Inflammatory macrophage treated with lipopolysaccharide for 4 hours (primary cell): ENCODE results near the gene YPEL1.
"Not testable (repeated sequence)": the region's sequence is repeated elsewhere in the genome, so short reads cannot be mapped to it uniquely, and the experiment has no call there.

Experiments used
- DNase-seq: peaks from one replicate; pipeline ENCODE4 v3.0.0-alpha.2; 2020

YPEL1 gene

DNA sequence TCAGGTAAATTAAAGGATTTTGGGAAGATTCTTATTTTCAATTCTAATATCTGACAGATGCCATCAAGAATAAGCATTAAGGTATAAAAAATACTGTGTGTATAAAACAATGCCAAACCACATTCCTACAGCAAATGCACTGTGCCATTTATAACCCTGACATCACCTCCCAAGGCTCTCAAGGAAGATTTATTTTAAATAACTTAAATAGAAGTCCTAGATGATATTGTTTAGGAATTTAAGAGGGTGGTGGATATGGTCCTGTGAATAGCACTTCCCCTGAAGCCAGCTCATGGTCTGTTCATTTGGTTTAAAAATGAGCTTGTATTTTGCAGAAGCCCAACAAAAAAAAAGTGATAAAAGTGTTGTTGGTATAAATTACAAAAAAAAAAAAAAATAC is 37.7 kb downstream of the YPEL1 start:
- no peak for DNase-seq

DNA sequence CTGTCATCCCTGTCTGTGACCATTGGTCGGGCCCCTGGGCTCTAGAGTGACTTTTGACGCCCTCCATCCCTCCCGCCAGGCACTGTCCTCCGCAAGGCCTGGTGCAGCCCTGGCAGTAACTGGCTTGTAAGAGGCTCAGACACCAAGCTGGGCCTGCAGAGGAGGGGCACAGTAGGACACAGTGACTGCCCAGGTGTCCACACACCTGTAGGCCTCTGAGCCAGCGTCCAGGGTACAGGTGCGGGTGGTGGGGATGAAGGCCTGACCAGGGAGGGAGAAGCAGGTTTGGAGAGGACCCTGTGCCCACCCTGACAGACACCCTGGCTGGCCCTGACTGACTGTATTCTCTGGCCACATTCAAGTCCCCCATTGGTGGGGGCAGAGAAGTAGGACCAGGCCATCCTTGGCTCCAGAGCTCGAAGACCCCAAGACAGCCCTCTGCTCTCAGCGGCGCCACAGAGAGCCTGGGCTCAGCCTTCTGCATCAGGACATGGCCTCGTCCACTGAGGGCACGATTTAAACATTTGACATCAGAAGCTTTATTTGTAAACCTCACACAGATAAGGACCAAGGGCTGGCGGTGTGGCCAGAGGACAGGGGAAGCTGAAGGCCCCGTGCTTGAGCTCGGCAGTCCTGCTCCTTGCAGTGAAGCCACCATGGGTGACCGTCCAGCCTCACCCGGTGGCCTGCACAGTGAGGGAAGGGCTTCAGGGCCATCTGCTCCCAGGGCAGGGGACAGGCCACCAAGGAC is 38.4 kb downstream of the YPEL1 start:
- no peak for DNase-seq

DNA sequence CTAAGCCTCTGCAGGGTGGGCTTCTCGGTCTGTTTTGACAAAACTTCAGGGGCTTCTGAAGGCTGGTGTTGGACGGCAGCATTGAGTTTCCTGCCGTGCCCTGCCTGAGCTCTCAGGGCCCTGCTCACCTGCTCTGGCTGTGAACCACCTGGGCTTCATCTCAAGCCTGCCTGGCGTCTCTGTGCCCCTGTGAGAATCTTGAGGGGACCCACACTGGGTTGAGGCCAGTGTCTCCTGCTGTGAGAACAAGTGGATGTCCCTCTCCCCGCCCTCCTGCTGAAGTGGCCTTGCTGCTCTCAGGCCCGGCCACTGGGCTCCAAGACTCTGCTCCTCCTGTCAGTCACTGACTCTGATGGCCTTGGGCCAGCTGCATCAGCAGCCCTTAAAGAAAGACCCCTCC is 39.5 kb downstream of the YPEL1 start:
- no peak for DNase-seq

DNA sequence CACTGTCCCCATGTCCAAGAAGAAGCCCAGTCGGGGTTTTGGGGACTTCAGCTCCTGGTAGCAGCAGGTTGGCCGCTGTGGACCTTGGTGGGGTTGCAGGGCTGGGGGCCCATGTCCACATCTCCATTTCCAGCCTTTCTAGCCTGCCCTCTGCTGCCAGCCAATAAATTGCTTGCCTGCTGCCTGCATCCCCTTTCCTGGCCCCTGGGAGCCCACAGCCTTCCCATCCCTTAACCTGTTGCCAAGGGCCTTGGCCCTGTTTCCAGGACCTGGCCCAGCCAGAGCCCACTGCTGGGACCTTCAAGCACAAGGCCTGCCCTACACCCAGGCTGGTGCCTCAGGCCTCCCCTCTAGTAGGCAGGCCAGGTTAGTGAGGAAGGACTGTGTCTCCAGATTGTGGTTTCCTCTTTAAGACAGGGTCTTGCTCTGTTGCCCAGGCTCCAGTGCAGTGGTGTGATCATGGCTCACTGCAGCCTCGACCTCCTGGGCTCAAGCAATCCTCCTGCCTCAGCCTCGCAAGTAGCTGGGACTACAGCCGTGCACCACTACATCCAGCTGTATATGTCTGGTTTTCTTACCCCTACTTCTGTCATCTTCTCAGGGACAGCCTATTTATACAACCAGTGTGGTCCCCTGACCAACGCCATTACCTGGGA is 40.0 kb downstream of the YPEL1 start:
- no peak for DNase-seq

DNA sequence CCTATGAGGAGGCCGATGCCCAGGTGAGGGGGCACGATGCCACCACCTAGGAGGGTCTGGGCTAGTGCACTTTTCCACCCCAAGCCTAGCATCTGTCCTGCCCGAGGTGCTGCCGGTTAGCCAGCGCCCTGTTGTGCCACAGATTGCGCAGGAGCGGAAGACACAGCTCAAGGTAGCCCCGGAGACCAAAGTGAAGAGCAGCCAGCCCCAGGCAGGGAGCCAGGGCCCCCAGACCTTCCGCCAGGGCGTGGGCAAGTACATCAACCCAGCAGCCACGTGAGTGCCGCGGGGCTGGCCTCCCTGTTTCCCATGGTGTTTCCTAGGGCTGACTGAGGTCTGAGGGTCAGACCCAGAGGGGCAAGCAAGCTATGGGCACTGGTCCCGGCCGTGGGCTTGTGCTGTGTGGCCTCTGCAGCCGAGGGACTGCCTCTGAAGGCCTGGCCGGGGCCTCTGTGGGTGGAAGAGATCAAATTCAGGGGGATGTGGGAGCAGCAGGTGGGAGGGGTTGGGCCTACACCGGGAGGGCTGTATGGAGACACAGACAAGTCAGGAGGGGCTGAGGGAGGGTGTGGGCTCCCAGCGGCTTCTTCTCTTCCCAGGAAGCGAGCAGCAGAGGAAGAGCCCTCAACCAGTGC is 40.7 kb downstream of the YPEL1 start:
- no peak for DNase-seq

DNA sequence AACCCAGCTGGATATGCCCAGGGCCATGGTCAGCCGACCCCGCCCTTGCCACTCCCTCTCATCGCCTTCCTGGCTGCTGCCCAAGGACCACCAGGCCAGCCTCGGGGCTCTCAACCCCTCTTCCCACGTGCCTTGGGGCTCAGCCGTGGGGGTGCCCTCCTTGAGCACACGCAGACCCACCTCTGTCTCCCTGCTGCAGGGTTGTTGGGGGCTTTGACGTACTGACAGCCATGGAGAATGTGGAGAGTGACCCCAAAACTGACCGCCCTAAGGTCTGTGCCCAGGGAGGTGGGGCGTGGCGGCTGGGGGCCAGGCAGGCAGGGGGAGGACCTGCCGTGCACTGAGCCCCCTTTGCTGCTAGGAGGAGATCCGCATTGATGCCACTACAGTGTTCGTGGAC is 41.2 kb downstream of the YPEL1 start:
- no peak for DNase-seq

DNA sequence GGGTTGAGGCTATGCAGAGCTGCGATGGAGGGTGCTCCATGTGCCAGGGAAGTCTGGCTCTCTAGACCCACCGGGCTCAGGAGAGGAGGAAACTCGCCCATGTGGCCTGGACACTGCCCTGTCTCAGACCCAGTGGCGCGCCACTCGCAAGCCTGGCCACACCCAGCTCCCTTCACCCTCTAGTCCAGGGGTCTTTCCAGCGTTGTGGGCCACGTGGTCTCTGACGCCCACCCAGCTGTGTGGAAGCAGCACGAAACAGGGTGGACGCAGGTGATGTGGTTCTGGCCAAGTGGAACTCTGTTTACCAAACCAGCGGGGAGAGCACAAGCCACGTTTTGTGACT is 41.6 kb downstream of the YPEL1 start:
- DNase-seq, result no peak

DNA sequence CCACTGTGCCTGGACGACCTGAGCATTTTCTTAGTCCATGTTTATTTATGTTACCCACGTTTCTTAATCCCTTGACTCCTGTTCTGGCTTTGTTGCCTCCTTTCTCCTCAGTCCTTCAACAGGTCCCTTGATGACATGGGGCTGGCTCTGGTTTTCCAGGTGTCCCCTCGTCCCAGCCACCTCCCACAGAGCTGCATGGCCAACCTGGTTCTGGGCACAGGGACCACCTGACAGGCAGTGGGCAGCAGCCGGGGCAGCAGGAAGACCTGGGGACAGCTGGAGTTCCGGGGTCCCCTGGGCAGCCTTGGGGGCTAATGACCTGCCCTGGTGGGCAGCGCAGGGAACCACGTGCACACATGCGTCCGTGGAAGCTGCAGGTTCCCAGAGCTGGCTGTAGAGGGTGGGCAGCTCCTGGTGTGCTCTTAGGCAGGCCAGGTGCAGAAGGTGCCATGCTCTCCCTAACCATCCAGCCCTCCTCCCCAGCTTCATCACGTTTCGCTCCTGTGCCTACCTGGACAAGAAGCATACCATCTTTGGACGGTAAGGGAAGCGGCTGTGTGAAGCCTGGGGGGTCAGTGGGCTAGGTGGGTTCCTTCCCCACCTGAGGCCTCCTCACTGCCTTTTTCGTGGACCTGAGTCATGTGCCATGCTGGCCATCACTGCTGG is 42.1 kb downstream of the YPEL1 start:
- no peak for DNase-seq

DNA sequence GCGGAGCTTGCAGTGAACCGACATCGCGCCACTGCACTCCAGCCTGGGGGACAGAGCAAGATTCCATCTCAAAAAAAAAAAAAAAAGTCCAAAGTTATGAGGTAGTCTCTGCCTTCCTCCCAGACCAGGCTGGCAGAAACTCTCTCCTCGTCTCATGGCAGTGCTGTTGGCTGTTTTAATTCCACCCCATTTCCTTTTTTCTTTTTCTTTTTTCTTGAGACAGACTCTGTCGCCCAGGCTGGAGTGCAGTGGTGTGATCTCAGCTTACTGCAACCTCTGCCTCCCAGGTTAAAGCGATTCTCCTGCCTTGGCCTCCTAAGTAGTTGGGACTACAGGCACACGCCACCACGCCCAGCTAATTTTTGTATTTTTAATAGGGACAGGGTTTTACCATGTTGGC is 42.7 kb downstream of the YPEL1 start:
- DNase-seq, result not testable (repeated sequence)

DNA sequence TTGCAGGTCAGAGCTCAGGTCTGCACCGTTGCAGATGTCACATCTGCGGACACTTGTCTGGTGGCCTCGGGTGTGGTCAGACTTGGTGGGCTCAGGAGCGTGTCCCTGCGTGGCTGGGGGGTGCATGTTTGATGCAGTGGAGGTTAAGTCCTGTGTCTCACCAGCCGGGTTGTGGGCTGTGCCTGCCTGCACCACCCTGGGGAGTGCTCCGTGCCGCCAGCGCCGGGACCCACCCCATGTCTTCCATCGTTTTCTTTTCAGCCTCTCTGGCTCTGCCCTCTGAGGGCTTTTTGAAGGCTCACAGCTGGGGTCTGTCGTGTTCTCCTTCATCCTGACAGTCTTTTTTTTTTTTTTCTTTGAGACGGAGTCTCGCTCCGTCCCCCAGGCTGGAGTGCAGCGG is 43.8 kb downstream of the YPEL1 start:
- no peak for DNase-seq

DNA sequence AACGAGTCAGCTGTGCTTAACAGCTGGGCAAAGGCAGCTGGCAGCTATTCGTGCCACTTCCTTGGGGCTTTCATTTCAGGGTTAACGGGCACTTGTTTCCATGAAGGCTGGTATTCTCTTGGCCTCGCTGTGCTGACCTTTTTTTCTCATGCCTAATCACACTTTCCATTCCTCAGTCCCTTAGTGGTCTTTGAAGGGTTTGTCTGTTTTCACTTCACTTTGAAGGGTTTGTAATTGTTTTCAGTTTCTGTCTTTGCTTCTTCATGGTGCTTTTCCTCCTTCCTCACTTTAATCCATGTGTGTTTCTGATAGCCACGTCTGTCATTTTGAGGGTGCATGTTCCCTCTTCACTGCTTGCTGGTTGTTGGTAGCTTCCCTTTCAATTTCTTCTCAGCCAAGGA is 45.2 kb downstream of the YPEL1 start:
- DNase-seq, result peak; percentile 27

DNA sequence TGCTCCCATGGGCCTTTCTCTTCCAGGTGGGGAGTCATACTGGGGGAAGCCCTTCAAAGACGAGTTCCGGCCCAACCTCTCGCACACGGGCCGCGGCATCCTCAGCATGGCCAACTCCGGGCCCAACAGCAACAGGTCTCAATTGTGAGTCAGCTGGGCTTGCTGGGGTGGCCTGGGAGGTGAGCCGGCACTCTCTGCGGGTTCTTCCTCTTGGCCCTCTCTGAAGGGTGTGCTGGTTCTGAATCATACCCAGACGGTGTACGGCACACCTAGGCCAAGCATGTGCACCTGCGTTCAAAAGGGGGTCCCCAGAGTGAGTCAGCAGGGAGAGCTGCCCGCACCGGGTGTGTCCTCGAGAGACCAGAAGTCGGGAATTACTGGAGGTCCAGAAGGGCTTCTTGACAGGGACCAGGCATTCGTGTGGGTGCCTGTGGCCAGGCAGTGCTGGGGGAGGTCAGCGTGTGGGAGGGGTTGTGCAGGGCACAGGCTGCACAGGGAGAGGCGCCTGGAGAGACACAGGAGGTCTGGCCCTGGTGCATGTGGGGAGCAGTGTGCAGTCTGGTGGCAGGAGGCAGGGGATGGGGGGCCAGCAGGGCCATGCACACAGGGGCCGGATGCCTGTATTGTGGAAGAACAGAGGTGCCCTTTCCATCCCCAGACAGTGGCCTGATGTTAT is 46.8 kb downstream of the YPEL1 start:
- DNase-seq, result no peak

DNA sequence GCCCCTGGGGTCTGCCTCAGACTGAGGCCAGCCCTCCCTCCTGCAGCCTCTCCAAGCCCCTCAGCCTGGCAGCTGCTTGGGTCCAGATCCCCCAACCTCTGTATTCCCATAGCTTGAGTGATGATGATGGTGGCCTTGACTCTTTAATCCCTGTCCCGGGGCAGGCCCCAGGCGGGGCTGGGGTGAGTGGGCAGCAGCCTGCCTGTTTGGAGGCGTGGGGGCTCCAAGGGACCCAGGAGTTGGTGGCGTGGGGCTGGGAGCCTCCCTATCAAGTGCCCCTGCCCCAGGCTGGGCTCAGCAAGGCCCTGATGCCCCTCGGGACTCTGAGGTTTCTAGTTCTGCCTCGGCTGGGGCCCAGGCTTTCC is 47.3 kb downstream of the YPEL1 start:
- DNase-seq, result no peak

DNA sequence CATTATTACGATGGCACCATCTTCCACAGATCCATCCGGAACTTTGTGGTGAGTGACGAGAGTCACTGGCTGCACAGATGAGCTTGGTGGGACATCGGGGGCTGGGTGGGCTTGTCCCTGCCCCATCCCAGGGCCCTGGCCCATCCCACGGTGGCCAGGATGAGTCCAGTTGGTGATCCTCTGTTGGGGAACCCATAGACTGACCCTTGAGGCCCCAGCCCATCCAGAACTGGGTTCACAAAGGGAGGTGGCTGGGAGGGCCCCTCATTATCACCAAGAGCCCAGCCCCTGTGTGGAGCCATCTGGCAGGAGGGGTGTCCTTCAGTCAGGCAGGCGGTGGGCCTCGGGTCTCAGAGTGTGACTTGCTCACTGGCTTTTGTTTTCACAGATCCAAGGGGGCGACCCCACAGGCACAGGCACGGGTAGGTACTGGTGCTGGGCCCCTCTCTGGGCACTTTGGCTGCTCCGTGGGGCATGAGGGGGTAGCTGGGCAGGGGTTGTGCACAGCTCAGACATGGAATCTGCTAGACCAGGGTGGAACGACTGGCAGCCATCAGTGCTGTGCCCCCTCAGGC is 47.8 kb downstream of the YPEL1 start:
- no peak for DNase-seq

DNA sequence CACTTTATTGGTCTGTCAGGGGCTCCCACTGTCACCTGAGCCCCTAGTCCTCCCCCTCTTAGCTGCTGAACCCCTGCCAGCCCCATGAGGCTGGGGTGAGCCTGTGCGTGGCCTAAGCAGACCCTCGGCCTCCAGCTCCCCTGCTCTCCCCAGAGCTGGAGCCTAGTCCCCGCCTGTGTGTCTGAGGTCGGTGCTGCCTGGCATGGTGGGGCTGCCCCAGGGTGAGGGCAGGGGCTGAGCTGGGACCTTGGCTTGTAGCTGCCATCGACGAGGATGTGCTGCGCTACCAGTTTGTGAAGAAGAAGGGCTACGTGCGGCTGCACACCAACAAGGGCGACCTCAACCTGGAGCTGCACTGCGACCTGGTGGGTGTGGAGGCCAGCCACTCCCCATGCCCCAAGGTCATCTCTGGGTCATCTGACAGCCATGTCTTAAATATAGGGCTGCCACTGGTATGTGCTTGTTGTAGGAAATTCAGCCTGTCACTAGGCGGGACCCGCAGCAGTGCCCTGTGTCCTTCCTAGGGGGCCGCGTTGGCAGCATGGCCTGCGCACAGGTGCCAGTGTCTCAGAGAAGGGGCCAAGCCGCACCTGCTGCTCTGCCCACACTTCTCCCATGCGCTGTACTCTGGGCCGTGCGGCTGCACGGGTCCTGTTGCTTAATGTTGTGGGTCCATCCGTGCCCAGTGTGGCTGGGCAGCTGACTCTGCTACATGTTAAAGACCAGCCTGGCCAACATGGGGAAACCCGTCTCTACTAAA is 48.8 kb downstream of the YPEL1 start:
- no peak for DNase-seq

DNA sequence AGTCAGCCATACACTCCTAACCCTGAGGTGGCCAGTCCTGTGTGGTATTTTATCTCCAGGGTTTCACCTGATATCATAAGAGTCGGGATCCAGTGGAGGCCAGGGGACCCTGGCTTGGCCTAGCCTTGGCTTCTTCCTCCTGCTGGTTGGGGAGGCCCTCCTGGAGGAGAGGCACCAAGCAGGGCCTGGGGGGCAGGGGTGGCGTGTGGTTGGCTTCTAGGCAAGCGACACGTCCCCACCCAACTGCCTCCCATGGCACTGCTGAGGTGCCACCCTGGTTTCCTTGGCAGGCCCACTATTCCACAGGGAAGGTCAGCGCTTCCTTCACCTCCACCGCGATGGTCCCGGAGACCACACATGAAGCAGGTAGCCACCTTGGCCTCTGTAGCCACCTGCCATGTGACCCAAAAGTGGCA is 49.4 kb downstream of the YPEL1 start:
- no peak for DNase-seq

DNA sequence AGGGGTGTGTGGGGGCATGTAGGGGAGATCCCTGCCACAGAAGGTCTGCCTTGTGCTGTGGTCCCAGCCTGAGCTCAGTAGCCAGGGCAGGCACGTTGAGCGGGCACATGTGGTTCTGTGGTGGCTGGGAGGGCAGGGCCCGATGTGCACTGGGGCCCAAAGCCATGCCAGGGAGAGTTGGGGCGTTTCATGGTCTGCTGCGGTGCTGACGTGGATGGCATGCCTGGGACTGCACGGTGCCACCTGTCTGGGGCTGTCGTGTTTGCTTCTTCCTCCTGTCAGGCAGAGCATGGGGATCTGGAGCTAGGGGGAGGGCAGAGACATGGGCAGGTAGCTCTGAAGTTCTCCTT is 50.5 kb downstream of the YPEL1 start:
- DNase-seq, result no peak

DNA sequence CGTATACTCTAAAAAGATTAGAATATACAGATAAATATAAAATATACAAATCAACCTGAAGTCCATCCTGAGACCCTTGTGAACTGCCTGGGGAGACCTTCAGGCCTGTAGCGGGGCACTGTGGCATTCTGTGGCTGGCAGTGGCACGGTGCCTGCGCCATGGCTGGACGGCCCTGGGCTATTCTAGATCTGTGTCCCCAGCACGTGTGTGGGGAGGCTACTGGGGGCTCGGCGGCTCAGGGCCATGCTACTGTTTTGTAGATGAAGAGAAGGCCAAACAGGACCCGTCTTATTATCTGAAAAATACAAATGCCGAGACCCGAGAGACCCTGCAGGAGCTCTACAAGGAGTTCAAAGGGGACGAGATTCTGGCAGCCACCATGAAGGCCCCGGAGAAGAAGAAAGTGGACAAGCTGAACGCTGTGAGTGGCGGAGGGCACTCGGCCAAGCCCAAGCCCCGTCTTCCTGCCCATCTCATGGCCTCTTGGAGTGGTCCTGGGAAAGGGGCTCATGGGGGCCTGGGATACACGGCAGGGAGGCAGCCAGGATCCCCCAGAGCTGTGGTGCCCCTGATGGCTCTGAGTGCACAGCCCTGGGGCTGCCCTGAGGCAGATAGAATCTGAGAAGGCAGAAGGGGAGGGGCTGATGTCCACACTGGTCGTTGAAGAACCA is 51.0 kb downstream of the YPEL1 start:
- no peak for DNase-seq

DNA sequence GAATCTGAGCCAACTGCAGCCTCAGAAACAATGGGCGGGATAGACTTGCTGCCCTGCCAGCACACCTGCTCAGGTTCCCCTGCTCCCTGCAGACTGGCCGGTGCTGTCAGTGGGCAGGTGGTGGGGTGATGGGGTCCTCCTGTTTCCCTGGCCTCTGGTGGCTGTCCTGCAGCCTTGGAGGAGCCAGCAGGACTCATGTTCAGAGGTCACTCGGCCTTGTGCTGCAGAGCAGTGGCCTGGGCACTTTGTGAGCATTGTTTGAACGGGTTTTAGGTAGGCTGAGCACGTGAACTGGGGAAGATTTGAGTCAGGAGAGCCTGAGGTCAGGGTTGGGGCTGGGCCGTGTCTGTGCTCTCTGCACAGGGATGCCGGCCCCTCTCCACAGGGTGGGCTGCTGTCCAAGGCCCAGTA is 52.2 kb downstream of the YPEL1 start:
- DNase-seq, result no peak

DNA sequence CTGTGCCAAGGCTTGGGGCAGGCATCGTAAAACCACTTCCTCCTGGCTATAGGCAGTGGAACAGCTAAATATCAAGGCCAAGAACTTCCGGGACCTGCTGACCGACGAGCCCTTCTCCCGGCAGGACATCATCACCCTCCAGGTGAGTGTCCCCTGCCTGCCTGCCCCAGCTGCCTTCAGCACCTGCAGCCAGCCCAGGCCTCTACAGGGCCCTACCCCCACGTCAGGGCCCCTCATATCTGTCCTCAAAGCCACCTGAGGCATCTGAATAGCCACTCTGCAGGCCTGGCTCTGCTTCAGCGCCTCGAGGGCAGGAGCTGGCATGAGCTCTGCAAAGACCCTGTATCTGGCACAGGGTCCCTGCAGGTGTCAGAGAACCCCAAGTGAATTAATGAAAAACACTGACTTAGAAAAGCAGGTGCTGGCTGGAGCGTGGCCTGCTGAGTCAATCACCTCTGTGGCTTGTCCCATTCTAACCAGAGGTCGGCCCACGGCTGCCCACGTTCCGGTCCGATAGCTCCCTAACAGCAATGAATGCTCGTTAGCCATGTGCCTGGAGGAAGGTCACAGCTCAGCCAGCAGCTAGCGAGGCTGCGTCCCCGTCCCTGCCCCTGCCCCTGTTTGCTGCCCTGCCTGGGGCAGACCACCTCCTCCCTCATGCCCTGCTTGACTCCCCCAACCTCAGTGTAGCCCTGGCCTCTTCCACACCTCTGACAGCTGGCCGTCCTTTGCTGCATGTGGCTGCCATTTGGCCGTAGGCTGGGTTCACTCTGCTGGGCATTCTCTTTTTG is 53.0 kb downstream of the YPEL1 start:
- no peak for DNase-seq
